ENCODE data around the gene HADHA.

Gene HADHA

DNA sequence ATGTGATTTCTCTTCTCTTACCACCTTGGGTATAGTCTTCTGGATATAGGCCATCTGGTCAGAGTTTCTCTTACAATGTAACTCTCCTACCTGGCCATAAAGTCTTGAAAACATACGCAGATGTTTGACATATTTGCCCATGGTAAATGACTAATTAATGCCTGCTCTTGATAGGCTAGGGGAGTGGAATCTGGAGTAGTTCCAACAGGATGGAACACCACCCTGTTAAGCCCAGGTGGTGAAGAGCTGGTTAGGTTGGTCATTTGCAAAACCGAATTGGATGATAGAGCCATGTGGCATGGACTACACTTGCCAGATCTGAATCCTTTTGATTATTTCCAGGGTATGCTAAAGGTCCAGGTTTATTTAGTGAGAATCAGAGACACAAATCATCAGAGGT lies 36.8 kb upstream of the HADHA start:
- peak; percentile 91 for DNase-seq (ENCODE audit: low read depth)
- TF ChIP-seq, protein P1, sequence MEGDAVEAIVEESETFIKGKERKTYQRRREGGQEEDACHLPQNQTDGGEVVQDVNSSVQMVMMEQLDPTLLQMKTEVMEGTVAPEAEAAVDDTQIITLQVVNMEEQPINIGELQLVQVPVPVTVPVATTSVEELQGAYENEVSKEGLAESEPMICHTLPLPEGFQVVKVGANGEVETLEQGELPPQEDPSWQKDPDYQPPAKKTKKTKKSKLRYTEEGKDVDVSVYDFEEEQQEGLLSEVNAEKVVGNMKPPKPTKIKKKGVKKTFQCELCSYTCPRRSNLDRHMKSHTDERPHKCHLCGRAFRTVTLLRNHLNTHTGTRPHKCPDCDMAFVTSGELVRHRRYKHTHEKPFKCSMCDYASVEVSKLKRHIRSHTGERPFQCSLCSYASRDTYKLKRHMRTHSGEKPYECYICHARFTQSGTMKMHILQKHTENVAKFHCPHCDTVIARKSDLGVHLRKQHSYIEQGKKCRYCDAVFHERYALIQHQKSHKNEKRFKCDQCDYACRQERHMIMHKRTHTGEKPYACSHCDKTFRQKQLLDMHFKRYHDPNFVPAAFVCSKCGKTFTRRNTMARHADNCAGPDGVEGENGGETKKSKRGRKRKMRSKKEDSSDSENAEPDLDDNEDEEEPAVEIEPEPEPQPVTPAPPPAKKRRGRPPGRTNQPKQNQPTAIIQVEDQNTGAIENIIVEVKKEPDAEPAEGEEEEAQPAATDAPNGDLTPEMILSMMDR (IDR thresholded peaks at IDR 0.05; ENCODE audit: insufficient read depth, low read depth, low read length, missing control alignments): no peak
- no peak overlapping the region for H3K4me3 ChIP-seq (ENCODE audit: low read length)

DNA sequence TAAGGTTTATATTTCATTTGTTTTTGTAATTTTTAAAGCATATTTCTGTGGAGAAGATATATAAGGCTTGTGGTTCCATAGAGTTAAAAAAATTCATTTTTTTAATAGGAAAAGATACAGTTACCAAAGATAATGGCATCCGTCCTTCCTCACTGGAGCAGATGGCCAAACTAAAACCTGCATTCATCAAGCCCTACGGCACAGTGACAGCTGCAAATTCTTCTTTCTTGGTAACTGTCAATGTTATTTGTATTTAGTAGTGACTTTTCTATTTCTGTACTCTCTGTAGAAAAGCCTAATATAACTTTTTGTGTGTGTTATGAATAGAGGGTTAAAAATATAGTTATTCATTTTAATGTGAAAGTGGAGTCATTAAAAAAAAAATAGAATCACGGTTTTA lies 35.5 kb upstream of the HADHA start:
- no peak for DNase-seq (ENCODE audit: low read depth)
- TF ChIP-seq, protein P1 (IDR thresholded peaks at IDR 0.05; ENCODE audit: insufficient read depth, low read depth, low read length, missing control alignments): no peak
- H3K4me3 ChIP-seq (ENCODE audit: low read length): no peak overlapping the region

DNA sequence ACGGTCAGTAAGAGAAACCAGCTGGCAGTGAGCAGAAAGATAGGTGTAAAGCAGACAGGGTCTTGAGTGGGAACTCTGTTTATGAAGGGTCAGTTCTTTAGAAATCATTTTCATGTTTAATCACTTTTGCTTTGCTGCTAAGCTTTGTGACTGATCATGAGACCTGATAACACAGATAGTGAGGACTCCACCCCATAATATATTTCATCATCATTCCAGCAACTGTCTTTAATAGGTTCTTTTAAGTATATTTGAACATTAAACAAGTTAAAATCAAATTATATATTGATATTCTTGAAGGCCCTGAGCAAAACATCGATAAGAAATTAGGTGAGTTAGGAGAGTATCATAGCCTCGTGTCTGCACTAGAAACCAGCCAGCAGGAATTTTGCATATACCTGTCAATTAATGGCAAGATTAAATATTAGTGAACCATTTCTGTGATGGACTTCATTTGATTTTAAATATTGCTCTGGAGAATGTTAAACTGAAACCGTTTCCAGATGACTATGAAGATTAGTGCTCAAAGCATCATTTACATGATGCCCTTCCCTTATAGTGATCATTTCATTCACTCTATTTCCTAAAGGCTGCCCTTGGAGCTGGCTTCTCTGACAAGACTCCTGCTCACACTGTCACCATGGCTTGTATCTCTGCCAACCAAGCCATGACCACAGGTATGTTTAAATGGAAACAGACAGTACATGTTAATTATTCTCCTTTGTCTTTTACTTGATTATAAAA lies 32.2 kb upstream of the HADHA start:
- H3K4me3 ChIP-seq (ENCODE audit: low read length): no peak overlapping the region
- no peak for DNase-seq (ENCODE audit: low read depth)
- TF ChIP-seq, protein P1 (IDR thresholded peaks at IDR 0.05; ENCODE audit: insufficient read depth, low read depth, low read length, missing control alignments): no peak

GRCh38 chr2:26274058-26274613 lies 29.7 kb upstream of the HADHA start:
- no peak overlapping the region for H3K4me3 ChIP-seq (ENCODE audit: low read length)
- DNase-seq (ENCODE audit: low read depth): peak; percentile 99
- TF ChIP-seq, protein P1 (IDR thresholded peaks at IDR 0.05; ENCODE audit: insufficient read depth, low read depth, low read length, missing control alignments): no peak

DNA sequence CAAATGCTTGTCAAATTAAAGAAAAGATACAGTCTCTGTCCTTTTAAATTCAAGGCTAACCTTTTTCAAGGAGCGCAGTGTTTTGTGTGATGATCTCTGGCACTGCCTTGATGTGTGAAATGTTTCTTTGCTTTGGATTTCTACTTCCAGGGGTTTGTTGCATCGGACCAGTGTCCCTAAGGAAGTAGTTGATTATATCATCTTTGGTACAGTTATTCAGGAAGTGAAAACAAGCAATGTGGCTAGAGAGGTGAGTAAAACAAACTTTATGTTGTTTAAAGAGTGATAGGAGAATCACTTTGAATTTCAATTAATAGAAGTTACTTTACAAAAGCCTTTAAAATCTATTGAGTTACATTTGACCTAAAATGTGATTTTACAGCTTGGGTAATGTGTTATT lies 29.1 kb upstream of the HADHA start:
- TF ChIP-seq, protein P1 (IDR thresholded peaks at IDR 0.05; ENCODE audit: insufficient read depth, low read depth, low read length, missing control alignments): no peak
- DNase-seq (ENCODE audit: low read depth): no peak
- H3K4me3 ChIP-seq (ENCODE audit: low read length): no peak overlapping the region

DNA sequence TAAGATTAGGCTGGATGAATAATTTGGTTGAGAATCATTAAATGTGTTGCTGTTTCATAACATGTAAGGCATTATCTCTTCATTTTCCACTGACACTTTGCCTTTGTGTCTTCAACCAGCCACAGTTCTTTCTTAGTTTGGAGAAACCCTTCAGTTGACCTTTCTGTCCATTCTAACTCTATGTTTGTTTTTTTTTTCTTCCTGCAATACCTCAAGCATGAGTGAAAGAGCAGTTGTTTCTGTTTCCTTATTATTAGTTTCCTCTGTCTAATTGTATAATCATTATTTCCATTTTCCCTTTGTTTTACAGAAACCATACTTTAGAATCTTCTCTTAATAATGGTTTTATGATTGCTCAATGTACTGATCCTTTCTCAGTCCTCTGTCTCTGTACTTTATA lies 25.9 kb upstream of the HADHA start:
- TF ChIP-seq, protein P1 (IDR thresholded peaks at IDR 0.05; ENCODE audit: insufficient read depth, low read depth, low read length, missing control alignments): no peak
- peak overlapping the region; percentile 0 for H3K4me3 ChIP-seq (ENCODE audit: low read length)
- no peak for DNase-seq (ENCODE audit: low read depth)

Data from epithelial cell of esophagus (primary cell).